ENCODE results near the gene FGF18. TPM values are rescaled to one million over a fixed set of nuclear protein-coding genes. Genes with fewer than 3 reads are reported as not detected.
A peak's percentile ranks its signal among the peaks of the same experiment; 100 is the strongest.

FGF18 gene
- total RNA-seq, 1 donor from 2014 or later = 2.6 TPM

GRCh38 chr5:171419688-171420430 lies 412 bp downstream of the FGF18 start:
- H3K36me3 Mint-ChIP-seq (ENCODE audit: insufficient read depth) = no peaks in the 10 kb centered on the region
- peak overlapping the region; percentile 88 for H3K27ac Mint-ChIP-seq
- no peaks in the 10 kb centered on the region for H3K9me3 Mint-ChIP-seq (ENCODE audit: low read depth)
- H3K27me3 Mint-ChIP-seq = peaks cover 29% of the 10 kb centered on the region
- peak overlapping the region; percentile 76 for H3K4me3 Mint-ChIP-seq (ENCODE audit: low read depth)
- TF ChIP-seq, protein P1, sequence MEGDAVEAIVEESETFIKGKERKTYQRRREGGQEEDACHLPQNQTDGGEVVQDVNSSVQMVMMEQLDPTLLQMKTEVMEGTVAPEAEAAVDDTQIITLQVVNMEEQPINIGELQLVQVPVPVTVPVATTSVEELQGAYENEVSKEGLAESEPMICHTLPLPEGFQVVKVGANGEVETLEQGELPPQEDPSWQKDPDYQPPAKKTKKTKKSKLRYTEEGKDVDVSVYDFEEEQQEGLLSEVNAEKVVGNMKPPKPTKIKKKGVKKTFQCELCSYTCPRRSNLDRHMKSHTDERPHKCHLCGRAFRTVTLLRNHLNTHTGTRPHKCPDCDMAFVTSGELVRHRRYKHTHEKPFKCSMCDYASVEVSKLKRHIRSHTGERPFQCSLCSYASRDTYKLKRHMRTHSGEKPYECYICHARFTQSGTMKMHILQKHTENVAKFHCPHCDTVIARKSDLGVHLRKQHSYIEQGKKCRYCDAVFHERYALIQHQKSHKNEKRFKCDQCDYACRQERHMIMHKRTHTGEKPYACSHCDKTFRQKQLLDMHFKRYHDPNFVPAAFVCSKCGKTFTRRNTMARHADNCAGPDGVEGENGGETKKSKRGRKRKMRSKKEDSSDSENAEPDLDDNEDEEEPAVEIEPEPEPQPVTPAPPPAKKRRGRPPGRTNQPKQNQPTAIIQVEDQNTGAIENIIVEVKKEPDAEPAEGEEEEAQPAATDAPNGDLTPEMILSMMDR (IDR thresholded peaks at IDR 0.05; ENCODE audit: unreplicated experiment) = peak; percentile 23
- peaks cover 9% of the 10 kb centered on the region for H3K4me1 Mint-ChIP-seq (ENCODE audit: low read depth)
- no peak for DNase-seq (ENCODE audit: low spot score, unreplicated experiment)

- Mint-ChIP-seq H3K9me3 (ENCODE audit: low read depth) (no peaks in the 10 kb centered on the region), H3K36me3 (ENCODE audit: insufficient read depth) (no peaks in the 10 kb centered on the region), H3K4me1 (ENCODE audit: low read depth) (peaks cover 9% of the 10 kb centered on the region), H3K27me3 (peaks cover 29% of the 10 kb centered on the region), H3K4me3 (ENCODE audit: low read depth) (peak overlapping the region; percentile 76), H3K27ac (peak overlapping the region; percentile 88)
- TF ChIP-seq, protein P1 (IDR thresholded peaks at IDR 0.05; ENCODE audit: unreplicated experiment) = no peak
- DNase-seq (ENCODE audit: low spot score, unreplicated experiment) = no peak
These were observed 1.2 kb downstream of the FGF18 start for GRCh38 chr5:171420431-171421241.

DNA sequence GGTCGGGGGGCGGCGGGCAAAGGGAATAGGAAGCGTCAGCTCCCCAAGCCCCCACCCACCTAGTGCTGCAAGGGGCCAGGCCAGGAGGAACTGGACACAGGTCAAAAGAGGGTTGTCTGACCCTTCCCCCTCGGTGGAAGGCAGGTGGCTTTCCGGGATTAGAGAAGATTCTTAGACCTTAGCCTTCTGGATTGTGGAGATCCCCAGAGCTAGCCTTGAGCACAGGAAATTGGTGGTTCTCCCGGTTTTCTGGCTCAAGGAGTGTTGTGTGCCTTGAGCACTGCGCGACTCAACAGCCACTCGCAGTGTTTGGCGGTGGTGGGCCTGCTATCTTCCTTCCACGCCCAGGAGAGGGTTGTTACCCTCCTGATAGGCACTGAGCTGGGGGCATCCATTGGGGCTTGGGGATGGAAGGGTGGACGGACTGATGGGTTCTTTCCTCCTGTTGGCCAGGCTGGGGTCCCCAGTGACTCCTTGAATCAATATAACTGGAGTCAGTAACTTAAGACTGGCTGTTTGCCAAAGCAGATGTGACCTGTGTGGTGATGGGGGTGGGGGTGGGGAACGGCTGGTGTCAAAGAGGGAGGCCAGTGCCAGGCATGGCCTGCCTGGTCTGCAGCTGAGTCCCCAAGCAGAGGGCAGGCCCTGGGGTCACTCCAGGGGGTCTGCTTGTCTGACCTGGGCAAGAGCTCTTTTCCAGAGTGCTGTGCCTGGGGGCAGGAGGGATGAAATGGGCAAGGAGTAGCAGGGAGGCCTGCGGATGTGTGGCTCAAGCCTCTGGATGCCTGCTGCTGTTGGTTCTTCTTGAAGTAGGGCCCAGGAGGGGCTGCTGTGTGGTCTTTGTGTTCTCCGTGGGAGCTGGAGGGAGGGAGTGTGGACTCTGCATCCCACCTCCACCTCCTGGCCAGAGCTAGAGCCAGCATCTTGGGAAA lies 2.1 kb downstream of the FGF18 start:
- Mint-ChIP-seq H3K4me1 (ENCODE audit: low read depth) (peaks cover 9% of the 10 kb centered on the region), H3K27ac (no peak overlapping the region), H3K36me3 (ENCODE audit: insufficient read depth) (no peaks in the 10 kb centered on the region), H3K9me3 (ENCODE audit: low read depth) (no peaks in the 10 kb centered on the region), H3K27me3 (peaks cover 29% of the 10 kb centered on the region), H3K4me3 (ENCODE audit: low read depth) (peak overlapping the region; percentile 45)
- no peak for DNase-seq (ENCODE audit: low spot score, unreplicated experiment)
- TF ChIP-seq, protein P1 (IDR thresholded peaks at IDR 0.05; ENCODE audit: unreplicated experiment) = no peak

DNA sequence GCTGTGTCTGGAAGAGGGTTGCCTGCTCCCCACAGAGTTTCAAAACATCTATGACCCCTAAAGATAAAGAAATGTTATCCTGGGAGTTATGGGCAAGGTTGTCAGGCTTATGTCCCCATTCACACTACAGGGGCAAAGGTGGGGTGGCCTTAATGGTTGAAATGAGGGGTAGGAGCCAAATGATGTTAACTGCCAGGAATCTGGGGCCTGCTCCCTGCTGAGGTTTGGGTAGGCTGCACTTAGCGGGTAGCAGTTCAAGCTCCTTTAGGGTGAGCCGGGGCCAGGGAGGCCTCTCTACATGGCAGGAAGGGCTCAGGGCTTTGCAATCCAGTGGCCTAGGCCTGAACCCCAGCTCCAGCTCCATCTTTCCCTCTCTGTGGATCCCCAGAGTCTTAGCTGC lies 3.0 kb downstream of the FGF18 start:
- peaks cover 29% of the 10 kb centered on the region for H3K27me3 Mint-ChIP-seq

More for the DNA sequence above, 3.0 kb downstream of the FGF18 start:
- Mint-ChIP-seq H3K27ac (no peak overlapping the region), H3K36me3 (ENCODE audit: insufficient read depth) (no peaks in the 10 kb centered on the region), H3K4me1 (ENCODE audit: low read depth) (peaks cover 9% of the 10 kb centered on the region), H3K4me3 (ENCODE audit: low read depth) (no peak overlapping the region), H3K9me3 (ENCODE audit: low read depth) (no peaks in the 10 kb centered on the region)
- TF ChIP-seq, protein P1 (IDR thresholded peaks at IDR 0.05; ENCODE audit: unreplicated experiment) = no peak
- DNase-seq (ENCODE audit: low spot score, unreplicated experiment) = no peak

All from progenitor cell of endocrine pancreas (in vitro differentiated cells).